HCT116 (cell line): ENCODE measurements around the gene HLA-DRB1.

Experiments
- ATF3 ChIP-seq: IDR thresholded peaks from 2 replicates; pipeline ENCODE4 v1.6.1; 2012
- CEBPB ChIP-seq: IDR thresholded peaks from 2 replicates; pipeline ENCODE4 v1.6.1; 2012; ENCODE audit warnings: low read depth
- EZH2phosphoT487 ChIP-seq: fragments of 200-600 bp; IDR thresholded peaks from 2 replicates; pipeline ENCODE4 v1.6.1; 2018; ENCODE audit warnings: antibody characterized with exemption, borderline replicate concordance
- MAX ChIP-seq: IDR thresholded peaks from 2 replicates; pipeline ENCODE4 v1.6.1; 2012
- POLR2A ChIP-seq: IDR thresholded peaks from 2 replicates; pipeline ENCODE4 v1.7.0; 2011; ENCODE audit warnings: borderline replicate concordance; ENCODE audit not compliant: insufficient read depth, insufficient read length; ENCODE audit errors: extremely low read depth
- SIN3A ChIP-seq: IDR thresholded peaks from 2 replicates; pipeline ENCODE4 v1.6.1; 2012; ENCODE audit warnings: low read depth
- SP1 ChIP-seq: IDR thresholded peaks from 2 replicates; pipeline ENCODE4 v1.6.1; 2012; ENCODE audit warnings: low read depth
- TCF7L2 ChIP-seq: IDR thresholded peaks from 2 replicates; pipeline ENCODE4 v1.7.0; 2011; ENCODE audit warnings: borderline replicate concordance, inconsistent platforms; ENCODE audit not compliant: insufficient read depth, insufficient read length; ENCODE audit errors: extremely low read depth
- YY1 ChIP-seq: IDR thresholded peaks from 2 replicates; pipeline ENCODE4 v1.6.1; 2011; ENCODE audit warnings: low read length, low read depth, moderate library complexity, mild to moderate bottlenecking; ENCODE audit not compliant: insufficient replicate concordance; ENCODE audit errors: extremely low read depth
- ZFX ChIP-seq: fragments of 450-650 bp; IDR thresholded peaks from 2 replicates; pipeline ENCODE4 v1.6.1; 2017
- TF ChIP-seq, protein P1 (sequence below): IDR thresholded peaks from 2 replicates; pipeline ENCODE4 v1.6.1; 2012; ENCODE audit warnings: low read depth
- TF ChIP-seq, protein P2 (sequence below), 3 experiments: fragments of 200-600 bp in 1 of 3; sonication (generic) in 1 of 3; IDR thresholded peaks in 2 of 3; conservative IDR thresholded peaks in 1 of 3; 2 replicates each; pipeline ENCODE4 v1.5.1; 2012 to 2017; ENCODE audit warnings: low read depth in 2 of 3, low read length in 2 of 3, antibody characterized with exemption in 1 of 3, borderline replicate concordance in 1 of 3, control low read depth in 1 of 3, mild to moderate bottlenecking in 1 of 3, mixed read lengths in 1 of 3, mixed run types in 1 of 3, moderate library complexity in 1 of 3; ENCODE audit not compliant: insufficient read depth in 1 of 3

DNA sequence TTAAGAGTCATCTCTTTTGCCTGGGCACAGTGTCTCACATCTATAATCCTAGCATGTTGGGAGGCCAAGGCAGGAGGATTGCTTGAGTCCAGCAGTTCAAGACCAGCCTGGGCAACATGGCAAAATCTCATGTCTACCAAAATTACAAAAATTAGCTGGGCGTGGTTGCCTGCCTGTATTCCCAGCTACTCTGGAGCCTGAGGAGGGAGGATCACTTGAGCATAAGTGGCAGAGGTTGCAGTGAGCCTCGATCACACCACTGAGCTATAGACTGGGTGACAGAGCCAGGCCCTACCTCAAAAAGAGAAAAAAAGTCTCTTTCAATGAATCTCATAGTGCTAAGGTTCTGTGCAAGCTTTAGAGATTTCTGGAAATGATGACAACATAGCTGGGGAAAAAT is 1.5 kb downstream of the HLA-DRB1 start:
- TF ChIP-seq, protein P1, sequence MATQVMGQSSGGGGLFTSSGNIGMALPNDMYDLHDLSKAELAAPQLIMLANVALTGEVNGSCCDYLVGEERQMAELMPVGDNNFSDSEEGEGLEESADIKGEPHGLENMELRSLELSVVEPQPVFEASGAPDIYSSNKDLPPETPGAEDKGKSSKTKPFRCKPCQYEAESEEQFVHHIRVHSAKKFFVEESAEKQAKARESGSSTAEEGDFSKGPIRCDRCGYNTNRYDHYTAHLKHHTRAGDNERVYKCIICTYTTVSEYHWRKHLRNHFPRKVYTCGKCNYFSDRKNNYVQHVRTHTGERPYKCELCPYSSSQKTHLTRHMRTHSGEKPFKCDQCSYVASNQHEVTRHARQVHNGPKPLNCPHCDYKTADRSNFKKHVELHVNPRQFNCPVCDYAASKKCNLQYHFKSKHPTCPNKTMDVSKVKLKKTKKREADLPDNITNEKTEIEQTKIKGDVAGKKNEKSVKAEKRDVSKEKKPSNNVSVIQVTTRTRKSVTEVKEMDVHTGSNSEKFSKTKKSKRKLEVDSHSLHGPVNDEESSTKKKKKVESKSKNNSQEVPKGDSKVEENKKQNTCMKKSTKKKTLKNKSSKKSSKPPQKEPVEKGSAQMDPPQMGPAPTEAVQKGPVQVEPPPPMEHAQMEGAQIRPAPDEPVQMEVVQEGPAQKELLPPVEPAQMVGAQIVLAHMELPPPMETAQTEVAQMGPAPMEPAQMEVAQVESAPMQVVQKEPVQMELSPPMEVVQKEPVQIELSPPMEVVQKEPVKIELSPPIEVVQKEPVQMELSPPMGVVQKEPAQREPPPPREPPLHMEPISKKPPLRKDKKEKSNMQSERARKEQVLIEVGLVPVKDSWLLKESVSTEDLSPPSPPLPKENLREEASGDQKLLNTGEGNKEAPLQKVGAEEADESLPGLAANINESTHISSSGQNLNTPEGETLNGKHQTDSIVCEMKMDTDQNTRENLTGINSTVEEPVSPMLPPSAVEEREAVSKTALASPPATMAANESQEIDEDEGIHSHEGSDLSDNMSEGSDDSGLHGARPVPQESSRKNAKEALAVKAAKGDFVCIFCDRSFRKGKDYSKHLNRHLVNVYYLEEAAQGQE: no peak
- TF ChIP-seq POLR2A (no peak), ATF3 (no peak), MAX (no peak), SP1 (no peak), CEBPB (no peak), EZH2phosphoT487 (no peak), YY1 (no peak), TCF7L2 (no peak), SIN3A (no peak), ZFX (no peak)
- TF ChIP-seq, protein P2, sequence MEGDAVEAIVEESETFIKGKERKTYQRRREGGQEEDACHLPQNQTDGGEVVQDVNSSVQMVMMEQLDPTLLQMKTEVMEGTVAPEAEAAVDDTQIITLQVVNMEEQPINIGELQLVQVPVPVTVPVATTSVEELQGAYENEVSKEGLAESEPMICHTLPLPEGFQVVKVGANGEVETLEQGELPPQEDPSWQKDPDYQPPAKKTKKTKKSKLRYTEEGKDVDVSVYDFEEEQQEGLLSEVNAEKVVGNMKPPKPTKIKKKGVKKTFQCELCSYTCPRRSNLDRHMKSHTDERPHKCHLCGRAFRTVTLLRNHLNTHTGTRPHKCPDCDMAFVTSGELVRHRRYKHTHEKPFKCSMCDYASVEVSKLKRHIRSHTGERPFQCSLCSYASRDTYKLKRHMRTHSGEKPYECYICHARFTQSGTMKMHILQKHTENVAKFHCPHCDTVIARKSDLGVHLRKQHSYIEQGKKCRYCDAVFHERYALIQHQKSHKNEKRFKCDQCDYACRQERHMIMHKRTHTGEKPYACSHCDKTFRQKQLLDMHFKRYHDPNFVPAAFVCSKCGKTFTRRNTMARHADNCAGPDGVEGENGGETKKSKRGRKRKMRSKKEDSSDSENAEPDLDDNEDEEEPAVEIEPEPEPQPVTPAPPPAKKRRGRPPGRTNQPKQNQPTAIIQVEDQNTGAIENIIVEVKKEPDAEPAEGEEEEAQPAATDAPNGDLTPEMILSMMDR (IDR thresholded peaks at IDR 0.05 in 2 of 3, conservative IDR thresholded peaks at IDR 0.05 in 1 of 3; ENCODE audit: borderline replicate concordance in 1 of 3, insufficient read depth in 1 of 3, low read depth in 2 of 3, low read length in 2 of 3): no peak
